K562 (cell line): Measurements from ENCODE around the gene FIZ1. TPM values are rescaled to one million over a fixed set of nuclear protein-coding genes. Genes with fewer than 3 reads are reported as not detected.

Experiments
- ARHGAP35 ChIP-seq: fragments of 450-650 bp; IDR thresholded peaks from 2 replicates; pipeline ENCODE4 v1.6.1; 2018; ENCODE audit not compliant: partially characterized antibody
- FOXK2 ChIP-seq, 2 experiments: fragments of 450-650 bp; IDR thresholded peaks in 1 of 2; conservative IDR thresholded peaks in 1 of 2; 2 replicates each; pipeline ENCODE4 v1.6.1; 2016; ENCODE audit warnings: low read depth in 2 of 2, mild to moderate bottlenecking in 1 of 2
- KAT7 ChIP-seq: sonication (generic); formaldehyde crosslinking; IDR thresholded peaks from 2 replicates; pipeline ENCODE4 v1.8.0; 2022; ENCODE audit warnings: missing genetic modification reagents, mild to moderate bottlenecking, borderline replicate concordance
- KDM1A ChIP-seq, 2 experiments: fragments of 450-650 bp; IDR thresholded peaks; 2 replicates each; pipeline ENCODE4 v1.6.1; 2016; ENCODE audit warnings: mild to moderate bottlenecking in 2 of 2
- NFIC ChIP-seq: fragments of 450-650 bp; IDR thresholded peaks from 2 replicates; pipeline ENCODE4 v1.6.1; 2017; ENCODE audit warnings: mild to moderate bottlenecking, inconsistent platforms
- PTTG1 ChIP-seq: fragments of 450-650 bp; IDR thresholded peaks from 2 replicates; pipeline ENCODE4 v1.6.1; 2016; ENCODE audit warnings: low read depth, mild to moderate bottlenecking, missing genetic modification characterization, missing compliant biosample characterization
- RB1 ChIP-seq: fragments of 450-650 bp; IDR thresholded peaks from 2 replicates; pipeline ENCODE4 v1.6.1; 2017; ENCODE audit warnings: low read depth, mild to moderate bottlenecking
- SMAD2 ChIP-seq: fragments of 150-350 bp; IDR thresholded peaks from 2 replicates; pipeline ENCODE4 v1.6.1; 2014; ENCODE audit warnings: low read depth, mild to moderate bottlenecking, low read length
- TCF15 ChIP-seq: fragments of 250-450 bp; sonication (Bioruptor Pico); IDR thresholded peaks from 2 replicates; pipeline ENCODE4 v1.8.0; 2022; ENCODE audit warnings: moderate library complexity, mild to moderate bottlenecking, inconsistent platforms
- TCF3 ChIP-seq: sonication (generic); formaldehyde crosslinking; IDR thresholded peaks from 2 replicates; pipeline ENCODE4 v1.4.0; 2020; ENCODE audit warnings: mild to moderate bottlenecking, missing genetic modification reagents
- TCF7 ChIP-seq: sonication (generic); IDR thresholded peaks from 2 replicates; pipeline ENCODE4 v1.6.1; 2016; ENCODE audit warnings: antibody characterized with exemption, borderline replicate concordance
- TEAD4 ChIP-seq, 2 experiments: sonication (generic) in 1 of 2; formaldehyde crosslinking in 1 of 2; IDR thresholded peaks; 2 replicates each; pipeline versions ENCODE4 v1.6.1 to v1.8.0; 2012 to 2022; ENCODE audit warnings: borderline replicate concordance in 1 of 2, inconsistent platforms in 1 of 2, low read length in 1 of 2, mild to moderate bottlenecking in 1 of 2, missing genetic modification reagents in 1 of 2
- YBX1 ChIP-seq: fragments of 450-650 bp; IDR thresholded peaks from 2 replicates; pipeline ENCODE4 v1.7.1; 2016; ENCODE audit warnings: mild to moderate bottlenecking
- ZNF133 ChIP-seq: fragments of 250-450 bp; sonication (Bioruptor Pico); IDR thresholded peaks from 2 replicates; pipeline ENCODE4 v1.4.0; 2020; ENCODE audit warnings: mild to moderate bottlenecking
- ZNF232 ChIP-seq: sonication (generic); formaldehyde crosslinking; IDR thresholded peaks from 2 replicates; pipeline ENCODE4 v1.8.0; 2022; ENCODE audit warnings: mild to moderate bottlenecking, missing genetic modification reagents
- ZNF766 ChIP-seq: fragments of 200-800 bp; sonication (Bioruptor generic); conservative IDR thresholded peaks from 2 replicates; pipeline ENCODE4 v1.6.1; 2016; ENCODE audit warnings: missing genetic modification characterization, missing compliant biosample characterization
- polyA plus RNA-seq, 8 experiments: library from polyadenylated mRNA; depleted of rRNA in 4 of 8; stranded (reverse) in 5 of 8; unstranded in 3 of 8; fragments of >200 nt; fragmentation: Nextera tagmentation in 2 of 8; fragmentation: Illumina TruSeq in 1 of 8; extraction: Ambion mirVana in 2 of 8; extraction: Trizol in 1 of 8; gene quantifications; 2 replicates each; pipeline versions ENCODE4 v1.2.1 to v1.2.3, GENCODE V29; 2011 to 2014; ENCODE audit warnings: inconsistent platforms in 1 of 8, missing spikeins in 1 of 8
- total RNA-seq, 7 experiments: library from RNA; depleted of rRNA in 6 of 7; stranded (reverse); fragments of >200 nt in 6 of 7; fragmentation: Illumina TruSeq in 2 of 7; extraction: Trizol in 2 of 7; gene quantifications; 2 replicates each; pipeline versions ENCODE4 v1.2.1 to v1.2.3, GENCODE V29; 2011 to 2021; ENCODE audit warnings: low replicate concordance in 1 of 7
- TF ChIP-seq, protein P1 (sequence below): fragments of 450-650 bp; formaldehyde crosslinking; IDR thresholded peaks from 2 replicates; pipeline ENCODE4 v1.4.0; 2022; ENCODE audit warnings: missing genetic modification characterization
- TF ChIP-seq, protein P2 (sequence below), 2 experiments: fragments of 450-650 bp in 1 of 2; sonication (generic) in 1 of 2; formaldehyde crosslinking in 1 of 2; IDR thresholded peaks; 2 replicates each; pipeline versions ENCODE4 v1.7.1 to v1.9.0; 2016 to 2022; ENCODE audit warnings: inconsistent platforms in 1 of 2, mild to moderate bottlenecking in 1 of 2, missing genetic modification reagents in 1 of 2

Gene FIZ1
- total and polyA plus RNA-seq, 9 of the 15 experiments (the other 6 are each of a cell fraction or from before 2014, with no cell fraction given): 0.79 to 17.5 (median 5.5) TPM

DNA sequence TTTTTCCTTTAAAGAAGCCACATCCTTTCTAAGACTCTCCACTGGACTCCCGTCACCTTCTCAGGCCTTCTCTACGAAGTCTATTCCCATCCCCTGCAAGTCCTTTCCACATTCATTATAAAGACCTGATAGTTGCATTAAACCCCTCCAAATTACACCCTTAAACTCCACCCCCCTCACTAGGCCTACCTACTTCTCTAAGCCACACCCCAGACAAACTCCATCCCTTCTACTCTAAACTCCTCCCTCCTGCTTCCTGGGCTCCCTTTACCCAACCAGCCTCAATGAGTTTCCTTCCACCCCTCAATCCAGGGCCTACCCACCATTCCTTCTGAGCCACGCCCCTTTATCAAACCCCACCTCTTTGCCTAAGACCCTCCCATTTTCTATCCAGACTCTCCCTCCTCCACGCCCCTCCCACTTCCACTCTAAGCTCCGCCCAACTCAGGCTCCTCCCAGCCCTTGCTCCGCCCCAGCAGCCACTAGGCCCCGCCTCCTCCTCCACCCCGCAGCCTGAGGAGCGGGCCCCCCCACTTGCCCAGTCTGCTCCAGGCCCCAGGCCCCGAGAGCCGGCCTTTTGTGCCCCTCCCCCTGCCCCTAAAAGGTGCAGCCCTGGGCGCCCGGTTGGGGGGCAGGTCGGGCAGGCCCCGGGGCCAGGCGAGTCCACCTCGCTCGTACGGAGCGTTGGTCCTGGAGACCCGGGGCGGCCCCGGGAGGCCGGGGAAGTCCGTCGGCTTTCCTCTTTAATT lies 424 bp downstream of the FIZ1 start (continued):
- TF ChIP-seq ZNF133 (CRISPR knock-in tag) (no peak), FOXK2 (conservative IDR thresholded peaks at IDR 0.05 in 1 of 2, IDR thresholded peaks at IDR 0.05 in 1 of 2; ENCODE audit: low read depth in 2 of 2) (no peak), ZNF232 (no peak), PTTG1 (tag) (no peak), TCF3 (no peak), SMAD2 (no peak), KAT7 (peak; percentile 88; the same call in 1 of the 2 replicates), TCF15 (CRISPR knock-in tag) (no peak), TEAD4 (IDR thresholded peaks at IDR 0.05; ENCODE audit: low read length) (no peak), TEAD4 (CRISPR knock-in tag; IDR thresholded peaks at IDR 0.05; ENCODE audit: borderline replicate concordance) (no peak), ZNF766 (CRISPR knock-in tag) (no peak), ARHGAP35 (no peak), RB1 (no peak; the same call in 1 of the 2 replicates), NFIC (no peak), TCF7 (no peak), KDM1A (IDR thresholded peaks at IDR 0.05) (no peak), YBX1 (no peak)
- TF ChIP-seq, protein P1, sequence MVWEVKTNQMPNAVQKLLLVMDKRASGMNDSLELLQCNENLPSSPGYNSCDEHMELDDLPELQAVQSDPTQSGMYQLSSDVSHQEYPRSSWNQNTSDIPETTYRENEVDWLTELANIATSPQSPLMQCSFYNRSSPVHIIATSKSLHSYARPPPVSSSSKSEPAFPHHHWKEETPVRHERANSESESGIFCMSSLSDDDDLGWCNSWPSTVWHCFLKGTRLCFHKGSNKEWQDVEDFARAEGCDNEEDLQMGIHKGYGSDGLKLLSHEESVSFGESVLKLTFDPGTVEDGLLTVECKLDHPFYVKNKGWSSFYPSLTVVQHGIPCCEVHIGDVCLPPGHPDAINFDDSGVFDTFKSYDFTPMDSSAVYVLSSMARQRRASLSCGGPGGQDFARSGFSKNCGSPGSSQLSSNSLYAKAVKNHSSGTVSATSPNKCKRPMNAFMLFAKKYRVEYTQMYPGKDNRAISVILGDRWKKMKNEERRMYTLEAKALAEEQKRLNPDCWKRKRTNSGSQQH: peak; percentile 84
- TF ChIP-seq, protein P2, sequence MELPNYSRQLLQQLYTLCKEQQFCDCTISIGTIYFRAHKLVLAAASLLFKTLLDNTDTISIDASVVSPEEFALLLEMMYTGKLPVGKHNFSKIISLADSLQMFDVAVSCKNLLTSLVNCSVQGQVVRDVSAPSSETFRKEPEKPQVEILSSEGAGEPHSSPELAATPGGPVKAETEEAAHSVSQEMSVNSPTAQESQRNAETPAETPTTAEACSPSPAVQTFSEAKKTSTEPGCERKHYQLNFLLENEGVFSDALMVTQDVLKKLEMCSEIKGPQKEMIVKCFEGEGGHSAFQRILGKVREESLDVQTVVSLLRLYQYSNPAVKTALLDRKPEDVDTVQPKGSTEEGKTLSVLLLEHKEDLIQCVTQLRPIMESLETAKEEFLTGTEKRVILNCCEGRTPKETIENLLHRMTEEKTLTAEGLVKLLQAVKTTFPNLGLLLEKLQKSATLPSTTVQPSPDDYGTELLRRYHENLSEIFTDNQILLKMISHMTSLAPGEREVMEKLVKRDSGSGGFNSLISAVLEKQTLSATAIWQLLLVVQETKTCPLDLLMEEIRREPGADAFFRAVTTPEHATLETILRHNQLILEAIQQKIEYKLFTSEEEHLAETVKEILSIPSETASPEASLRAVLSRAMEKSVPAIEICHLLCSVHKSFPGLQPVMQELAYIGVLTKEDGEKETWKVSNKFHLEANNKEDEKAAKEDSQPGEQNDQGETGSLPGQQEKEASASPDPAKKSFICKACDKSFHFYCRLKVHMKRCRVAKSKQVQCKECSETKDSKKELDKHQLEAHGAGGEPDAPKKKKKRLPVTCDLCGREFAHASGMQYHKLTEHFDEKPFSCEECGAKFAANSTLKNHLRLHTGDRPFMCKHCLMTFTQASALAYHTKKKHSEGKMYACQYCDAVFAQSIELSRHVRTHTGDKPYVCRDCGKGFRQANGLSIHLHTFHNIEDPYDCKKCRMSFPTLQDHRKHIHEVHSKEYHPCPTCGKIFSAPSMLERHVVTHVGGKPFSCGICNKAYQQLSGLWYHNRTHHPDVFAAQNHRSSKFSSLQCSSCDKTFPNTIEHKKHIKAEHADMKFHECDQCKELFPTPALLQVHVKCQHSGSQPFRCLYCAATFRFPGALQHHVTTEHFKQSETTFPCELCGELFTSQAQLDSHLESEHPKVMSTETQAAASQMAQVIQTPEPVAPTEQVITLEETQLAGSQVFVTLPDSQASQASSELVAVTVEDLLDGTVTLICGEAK (IDR thresholded peaks at IDR 0.05): no peak
- TF ChIP-seq, protein P2 (CRISPR knock-in tag; IDR thresholded peaks at IDR 0.05): no peak
